ENCODE results near the gene NOP16. TPM values are rescaled to one million over a fixed set of nuclear protein-coding genes. Genes with fewer than 3 reads are reported as not detected.
"Not testable (repeated sequence)": the region's sequence is repeated elsewhere in the genome, so short reads cannot be mapped to it uniquely, and the experiment has no call there.

The NOP16 gene
- total and polyA plus RNA-seq, 2 donors (not counting 1 experiment from before 2014, with no cell fraction given), result 11.1 to 26.3 TPM

GRCh38 chr5:176408590-176408989 lies 20.2 kb upstream of the NOP16 start:
- H3K4me3 ChIP-seq (replicated peaks in 1 of 4; ENCODE audit: control extremely low read depth in 1 of 4, insufficient read depth in 1 of 4, low read depth in 3 of 4, low read length in 4 of 4), result no peak overlapping the region
- DNase-seq (ENCODE audit: low read depth in 2 of 2), result no peak
- no peaks in the 10 kb centered on the region for H3K9me3 ChIP-seq (ENCODE audit: control insufficient read depth, insufficient read depth, low read depth, low read length)
- H3K9ac ChIP-seq (ENCODE audit: insufficient read depth, low read length), result no peak overlapping the region
- peaks cover 7% of the 10 kb centered on the region for H3K4me1 ChIP-seq (ENCODE audit: control insufficient read depth, extremely low read depth, insufficient read depth, low read length)
- H3K4me2 ChIP-seq (ENCODE audit: extremely low read depth, insufficient read depth, low read length), result no peak overlapping the region
- no peak for TF ChIP-seq EZH2 (IDR thresholded peaks at IDR 0.05; ENCODE audit: low read length, missing control alignments)
- TF ChIP-seq CTCF (conservative IDR thresholded peaks at IDR 0.05 in 1 of 2, IDR thresholded peaks at IDR 0.05 in 1 of 2; ENCODE audit: low read depth in 1 of 2, low read length in 2 of 2), result no peak
- H3K79me2 ChIP-seq (ENCODE audit: control insufficient read depth, insufficient read depth, low read length), result peaks cover 20% of the 10 kb centered on the region
- no peaks in the 10 kb centered on the region for H3K27me3 ChIP-seq (ENCODE audit: control insufficient read depth, insufficient read depth, low read length)
- H3K36me3 ChIP-seq (ENCODE audit: control insufficient read depth, insufficient read depth, low read length), result peaks cover 12% of the 10 kb centered on the region
- no peak overlapping the region for H3K27ac ChIP-seq (ENCODE audit: insufficient read depth, low read length)
- no peak overlapping the region for H2AFZ ChIP-seq (ENCODE audit: low read length)
- H4K20me1 ChIP-seq (ENCODE audit: control insufficient read depth, extremely low read depth, insufficient read depth, low read length), result no peaks in the 10 kb centered on the region

- Histone ChIP-seq H3K36me3 (ENCODE audit: control insufficient read depth, insufficient read depth, low read length) (peaks cover 12% of the 10 kb centered on the region), H3K79me2 (ENCODE audit: control insufficient read depth, insufficient read depth, low read length) (peaks cover 16% of the 10 kb centered on the region)
- not testable (repeated sequence) for DNase-seq (ENCODE audit: low read depth in 2 of 2); H2AFZ ChIP-seq (ENCODE audit: low read length); H3K9me3 ChIP-seq (ENCODE audit: control insufficient read depth, insufficient read depth, low read depth, low read length); H3K27me3 ChIP-seq (ENCODE audit: control insufficient read depth, insufficient read depth, low read length); H3K4me2 ChIP-seq (ENCODE audit: extremely low read depth, insufficient read depth, low read length); H3K4me1 ChIP-seq (ENCODE audit: control insufficient read depth, extremely low read depth, insufficient read depth, low read length); H3K27ac ChIP-seq (ENCODE audit: insufficient read depth, low read length); H3K4me3 ChIP-seq (replicated peaks in 1 of 4; ENCODE audit: control extremely low read depth in 1 of 4, insufficient read depth in 1 of 4, low read depth in 3 of 4, low read length in 4 of 4); H3K9ac ChIP-seq (ENCODE audit: insufficient read depth, low read length); H4K20me1 ChIP-seq (ENCODE audit: control insufficient read depth, extremely low read depth, insufficient read depth, low read length)
Observed at GRCh38 chr5:176408252-176408573, 19.8 kb upstream of the NOP16 start.

GRCh38 chr5:176407456-176408251 lies 19.3 kb upstream of the NOP16 start:
- Histone ChIP-seq H3K9me3 (ENCODE audit: control insufficient read depth, insufficient read depth, low read depth, low read length) (no peaks in the 10 kb centered on the region), H2AFZ (ENCODE audit: low read length) (no peak overlapping the region), H3K36me3 (ENCODE audit: control insufficient read depth, insufficient read depth, low read length) (peaks cover 12% of the 10 kb centered on the region), H3K27me3 (ENCODE audit: control insufficient read depth, insufficient read depth, low read length) (no peaks in the 10 kb centered on the region), H3K4me2 (ENCODE audit: extremely low read depth, insufficient read depth, low read length) (no peak overlapping the region), H3K79me2 (ENCODE audit: control insufficient read depth, insufficient read depth, low read length) (peaks cover 13% of the 10 kb centered on the region), H3K4me3 (replicated peaks in 1 of 4; ENCODE audit: control extremely low read depth in 1 of 4, insufficient read depth in 1 of 4, low read depth in 3 of 4, low read length in 4 of 4) (no peak overlapping the region), H3K9ac (ENCODE audit: insufficient read depth, low read length) (no peak overlapping the region), H3K4me1 (ENCODE audit: control insufficient read depth, extremely low read depth, insufficient read depth, low read length) (no peaks in the 10 kb centered on the region), H4K20me1 (ENCODE audit: control insufficient read depth, extremely low read depth, insufficient read depth, low read length) (no peaks in the 10 kb centered on the region), H3K27ac (ENCODE audit: insufficient read depth, low read length) (no peak overlapping the region)
- TF ChIP-seq CTCF (conservative IDR thresholded peaks at IDR 0.05 in 1 of 2, IDR thresholded peaks at IDR 0.05 in 1 of 2; ENCODE audit: low read depth in 1 of 2, low read length in 2 of 2) (no peak), EZH2 (IDR thresholded peaks at IDR 0.05; ENCODE audit: low read length, missing control alignments) (no peak)
- DNase-seq (ENCODE audit: low read depth in 2 of 2), result no peak

Measured in fibroblast of lung (primary cell).